Esophagus muscularis mucosa (tissue), 4 donors: ENCODE data around the gene SHKBP1. TPM values are rescaled to one million over a fixed set of nuclear protein-coding genes. Genes with fewer than 3 reads are reported as not detected.

Experiments used
- DNase-seq: peaks from one replicate; pipeline ENCODE4 v3.0.0-alpha.2; 2017; ENCODE audit errors: extremely low spot score
- H3K27ac ChIP-seq, 4 donors: fragments of 200-600 bp; sonication (generic); replicated peaks in 1 of 4; 1 replicate in 3 of 4; 2 replicates in 1 of 4; pipeline ENCODE4 v1.5.1; 2016 to 2019; ENCODE audit warnings: mild to moderate bottlenecking in 1 of 4
- H3K27me3 ChIP-seq, 4 donors: fragments of 200-600 bp; sonication (generic); one replicate each; pipeline versions ENCODE4 v1.5.1 to v1.6.0; 2016 to 2019
- H3K36me3 ChIP-seq, 4 donors: fragments of 200-600 bp; sonication (generic); one replicate each; pipeline ENCODE4 v1.5.1; 2016 to 2019
- H3K4me1 ChIP-seq, 4 donors: fragments of 200-600 bp; sonication (generic); one replicate each; pipeline ENCODE4 v1.5.1; 2016 to 2019
- H3K4me3 ChIP-seq, 4 donors: fragments of 200-600 bp; sonication (generic); 1 replicate in 2 of 4; 2 replicates in 2 of 4; pipeline ENCODE4 v1.5.1; 2016 to 2019; ENCODE audit warnings: mild to moderate bottlenecking in 4 of 4, moderate library complexity in 1 of 4
- H3K9me3 ChIP-seq, 4 donors: fragments of 200-600 bp; sonication (generic); 1 replicate in 3 of 4; 2 replicates in 1 of 4; pipeline ENCODE4 v1.5.1; 2016 to 2019
- EP300 ChIP-seq: sonication (generic); formaldehyde crosslinking; IDR thresholded peaks from one replicate; pipeline ENCODE4 v1.6.1; 2017; ENCODE audit warnings: antibody characterized with exemption
- POLR2A ChIP-seq: fragments of 450-650 bp; IDR thresholded peaks from one replicate; pipeline ENCODE4 v1.6.1; 2017; ENCODE audit warnings: antibody characterized with exemption, moderate library complexity, mild to moderate bottlenecking, low read depth
- POLR2AphosphoS5 ChIP-seq, 2 donors: sonication (generic); formaldehyde crosslinking; IDR thresholded peaks; one replicate each; pipeline ENCODE4 v1.6.1; 2017; ENCODE audit warnings: antibody characterized with exemption in 2 of 2
- WGBS: methylation state at CpG from one replicate; pipeline ENCODE4 v1.1.5; 2018; 5-methylcytosine and 5-hydroxymethylcytosine counted together
- intact Hi-C: fragments of 100-400 bp; cut with DNase I; formaldehyde crosslinking; loops from one replicate; pipeline ENCODE4 v1.15.1; 2023
- total RNA-seq, 4 donors: library from RNA; depleted of rRNA; stranded (reverse); fragments of >200 nt; gene quantifications; one replicate each; pipeline versions ENCODE4 v1.1.0 to v1.2.1, GENCODE V29; 2016
- TF ChIP-seq, protein P1 (sequence below), 3 experiments: fragments of 200-600 bp in 2 of 3; fragments of 450-650 bp in 1 of 3; sonication (generic) in 2 of 3; IDR thresholded peaks; one replicate each; pipeline ENCODE4 v1.5.1; 2017 to 2019; ENCODE audit warnings: antibody characterized with exemption in 3 of 3, mild to moderate bottlenecking in 2 of 3, moderate library complexity in 1 of 3

SHKBP1 gene
- total RNA-seq, 4 donors from 2014 or later: 39.5 to 82.7 (median 52.7) TPM

DNA sequence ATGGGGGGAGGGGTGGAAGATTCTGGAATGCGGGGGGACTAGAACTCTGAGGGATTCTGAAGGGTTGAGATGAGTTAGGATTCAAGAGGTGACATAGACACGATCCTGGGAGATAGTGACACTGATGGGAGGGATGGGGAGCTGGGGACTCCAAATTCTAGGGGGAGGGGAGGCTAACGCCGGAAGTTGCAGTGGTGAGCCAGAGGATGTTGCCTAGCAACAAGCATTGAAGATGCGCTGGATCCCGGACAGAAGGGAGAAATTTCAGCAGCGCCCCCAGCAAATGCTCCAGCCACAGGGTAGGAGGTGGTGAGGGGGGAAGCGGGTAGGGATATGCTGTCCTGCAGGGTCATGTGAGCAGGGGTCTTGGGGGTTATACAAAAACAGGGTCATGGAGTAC lies 17.6 kb downstream of the SHKBP1 start:
- DNase-seq: no peak
- peaks cover 27 to 30% (median 29%) of the 10 kb centered on the region in 4 donors for H3K4me1 ChIP-seq
- peaks cover 3 to 50% (median 19%) of the 10 kb centered on the region in 4 donors for H3K27me3 ChIP-seq
- WGBS: 30% methylated on average over 8 of the region's 8 CpGs
- no peak overlapping the region for H3K4me3 ChIP-seq
- H3K9me3 ChIP-seq: peaks cover 0 to 4% (median 0%) of the 10 kb centered on the region in 4 donors
- peaks cover 0 to 7% (median 2%) of the 10 kb centered on the region in 4 donors for H3K36me3 ChIP-seq
- TF ChIP-seq, protein P1, sequence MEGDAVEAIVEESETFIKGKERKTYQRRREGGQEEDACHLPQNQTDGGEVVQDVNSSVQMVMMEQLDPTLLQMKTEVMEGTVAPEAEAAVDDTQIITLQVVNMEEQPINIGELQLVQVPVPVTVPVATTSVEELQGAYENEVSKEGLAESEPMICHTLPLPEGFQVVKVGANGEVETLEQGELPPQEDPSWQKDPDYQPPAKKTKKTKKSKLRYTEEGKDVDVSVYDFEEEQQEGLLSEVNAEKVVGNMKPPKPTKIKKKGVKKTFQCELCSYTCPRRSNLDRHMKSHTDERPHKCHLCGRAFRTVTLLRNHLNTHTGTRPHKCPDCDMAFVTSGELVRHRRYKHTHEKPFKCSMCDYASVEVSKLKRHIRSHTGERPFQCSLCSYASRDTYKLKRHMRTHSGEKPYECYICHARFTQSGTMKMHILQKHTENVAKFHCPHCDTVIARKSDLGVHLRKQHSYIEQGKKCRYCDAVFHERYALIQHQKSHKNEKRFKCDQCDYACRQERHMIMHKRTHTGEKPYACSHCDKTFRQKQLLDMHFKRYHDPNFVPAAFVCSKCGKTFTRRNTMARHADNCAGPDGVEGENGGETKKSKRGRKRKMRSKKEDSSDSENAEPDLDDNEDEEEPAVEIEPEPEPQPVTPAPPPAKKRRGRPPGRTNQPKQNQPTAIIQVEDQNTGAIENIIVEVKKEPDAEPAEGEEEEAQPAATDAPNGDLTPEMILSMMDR (IDR thresholded peaks at IDR 0.05): no peak
- TF ChIP-seq POLR2AphosphoS5 (IDR thresholded peaks at IDR 0.05) (no peak), EP300 (no peak), POLR2A (no peak)
- intact Hi-C loops: no loop called here
- no peak overlapping the region for H3K27ac ChIP-seq

DNA sequence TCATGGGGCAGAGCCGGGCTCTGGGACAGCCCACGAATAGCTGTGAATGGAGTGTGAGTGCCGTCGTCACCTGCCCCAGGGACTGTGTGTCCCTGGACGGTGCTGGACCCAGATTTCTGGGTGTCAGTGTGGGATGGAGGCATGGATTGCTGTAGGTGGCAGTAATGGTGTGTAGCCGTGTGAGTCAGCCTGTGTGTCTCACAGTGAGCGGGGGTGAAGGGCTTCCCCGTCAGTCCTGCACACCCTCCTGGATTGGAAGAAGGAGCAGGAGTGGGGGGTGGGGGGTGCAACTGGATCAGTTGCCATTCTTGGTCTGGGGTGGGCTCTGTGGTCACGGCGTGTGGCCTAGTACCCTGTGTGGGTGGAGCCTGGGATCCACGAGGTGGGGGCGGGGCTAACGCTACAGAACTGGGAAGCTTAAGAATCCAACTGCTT lies 18.0 kb downstream of the SHKBP1 start:
- WGBS: 39% methylated on average over 13 of the region's 13 CpGs
- intact Hi-C loops: no loop called here
- H3K27ac ChIP-seq: no peak overlapping the region
- DNase-seq: no peak
- no peak overlapping the region for H3K4me3 ChIP-seq
- H3K4me1 ChIP-seq: peaks cover 32 to 34% (median 33%) of the 10 kb centered on the region in 4 donors
- TF ChIP-seq POLR2A: no peak
- TF ChIP-seq, protein P1 (IDR thresholded peaks at IDR 0.05): no peak
- no peak for TF ChIP-seq POLR2AphosphoS5 (IDR thresholded peaks at IDR 0.05)
- TF ChIP-seq EP300: no peak
- peaks cover 0 to 4% (median 0%) of the 10 kb centered on the region in 4 donors for H3K9me3 ChIP-seq
- H3K27me3 ChIP-seq: peaks cover 3 to 54% (median 19%) of the 10 kb centered on the region in 4 donors
- H3K36me3 ChIP-seq: peaks cover 0 to 7% (median 2%) of the 10 kb centered on the region in 4 donors

GRCh38 chr19:40596608-40597328 lies 20.1 kb downstream of the SHKBP1 start:
- WGBS: 20% methylated on average over 3 of the region's 53 CpGs
- DNase-seq: no peak
- H3K27ac ChIP-seq: no peak overlapping the region

DNA sequence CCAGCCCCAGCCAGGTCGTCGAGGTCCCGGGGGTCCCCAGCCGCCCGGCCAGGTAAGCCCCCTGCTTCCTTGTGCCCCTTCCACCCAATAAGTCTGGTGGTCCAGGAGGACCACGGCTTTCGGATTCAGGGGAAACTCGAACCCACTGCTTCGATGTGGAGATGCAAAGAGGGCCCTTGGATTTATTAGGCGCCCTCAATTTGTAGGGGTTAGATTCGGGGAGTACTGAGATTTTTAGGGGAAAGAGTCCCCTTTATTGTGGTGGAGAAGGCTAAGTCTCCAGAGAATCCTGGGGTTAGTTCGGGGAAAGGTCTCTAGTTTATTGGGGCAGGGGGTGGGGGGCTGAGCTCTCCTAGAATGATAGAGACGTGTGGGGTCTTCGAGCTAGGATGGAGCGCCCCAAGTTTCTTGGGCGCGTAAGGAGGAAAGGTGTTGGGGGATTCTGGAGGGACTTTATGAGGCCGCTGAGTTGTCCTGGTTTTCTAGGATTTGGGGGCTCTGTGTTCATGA lies 20.7 kb downstream of the SHKBP1 start:
- peaks cover 55 to 60% (median 60%) of the 10 kb centered on the region in 4 donors for H3K4me1 ChIP-seq
- intact Hi-C loops: no loop called here
- TF ChIP-seq POLR2AphosphoS5 (IDR thresholded peaks at IDR 0.05) (no peak), POLR2A (no peak), EP300 (no peak)
- TF ChIP-seq, protein P1 (IDR thresholded peaks at IDR 0.05): no peak
- no peak for DNase-seq
- WGBS: 19% methylated on average over 10 of the region's 18 CpGs
- H3K27ac ChIP-seq: peak overlapping the region in 1 of 4 donors; percentile 4
- H3K9me3 ChIP-seq: no peaks in the 10 kb centered on the region
- H3K36me3 ChIP-seq: no peaks in the 10 kb centered on the region
- H3K27me3 ChIP-seq: peaks cover 3 to 79% (median 23%) of the 10 kb centered on the region in 4 donors
- peak overlapping the region; percentile 39 to 49 (median 42) for H3K4me3 ChIP-seq

More at GRCh38 chr19:40596608-40597328, 20.1 kb downstream of the SHKBP1 start:
- Histone ChIP-seq H3K27me3 (peaks cover 3 to 74% (median 21%) of the 10 kb centered on the region in 4 donors), H3K36me3 (no peaks in the 10 kb centered on the region), H3K9me3 (peaks cover 0 to 4% (median 0%) of the 10 kb centered on the region in 4 donors), H3K4me1 (peaks cover 49 to 54% (median 53%) of the 10 kb centered on the region in 4 donors), H3K4me3 (peak overlapping the region; percentile 39 to 49 (median 42))
- intact Hi-C loops: no loop called here
- TF ChIP-seq POLR2A (no peak), POLR2AphosphoS5 (IDR thresholded peaks at IDR 0.05) (no peak), EP300 (no peak)
- TF ChIP-seq, protein P1 (IDR thresholded peaks at IDR 0.05): no peak
